IMR-90 (cell line): ENCODE data around the gene NMBR. TPM values are rescaled to one million over a fixed set of nuclear protein-coding genes. Genes with fewer than 3 reads are reported as not detected.

Experiments used
- ATAC-seq: fragments of 200-7000 bp; cut with Tn5 transposase; 2 replicates; pipeline ENCODE4 v1.9.1; 2020; ENCODE audit warnings: low read depth, mild to moderate bottlenecking, moderate library complexity
- BruUV-seq: library from RNA; stranded (reverse); fragments of 400-500 nt; replicated peaks from 2 replicates; lab custom pipeline; 2021; lab: Mats Ljungman, UMichigan
- CTCF ChIA-PET: fragments of 300-600 bp; formaldehyde crosslinking; extraction: SDS; loops from one replicate; lab custom pipeline; 2021; ENCODE audit warnings: antibody characterized with exemption; lab: Yijun Ruan, JAX
- POLR2A ChIA-PET: fragments of 300-600 bp; sonication (Branson Sonifier 250); formaldehyde crosslinking; loops from one replicate; lab custom pipeline; 2022; ENCODE audit warnings: antibody characterized with exemption; ENCODE audit not compliant: unreplicated experiment; lab: Charles Lee
- DNase-seq: peaks from one replicate; pipeline ENCODE4 v3.0.0; 2013
- H2AFZ ChIP-seq: replicated peaks from 2 replicates; pipeline ENCODE3; 2013; ENCODE audit warnings: low read length, mild to moderate bottlenecking; ENCODE audit not compliant: poor library complexity
- H2AK5ac ChIP-seq: 2 replicates; pipeline ENCODE4 v1.6.1; 2013; ENCODE audit warnings: low read depth, low read length, inconsistent platforms
- H2AK9ac ChIP-seq: replicated peaks from 2 replicates; pipeline ENCODE3; 2013; ENCODE audit warnings: mild to moderate bottlenecking, low read depth, low read length, moderate library complexity; ENCODE audit not compliant: poor library complexity
- H2BK120ac ChIP-seq: 2 replicates; pipeline ENCODE4 v1.6.1; 2013; ENCODE audit warnings: low read depth, low read length, inconsistent platforms
- H2BK15ac ChIP-seq: 3 replicates; pipeline ENCODE4 v1.6.1; 2013; ENCODE audit warnings: low read depth, low read length, inconsistent platforms
- H2BK20ac ChIP-seq: 2 replicates; pipeline ENCODE4 v1.6.1; 2013; ENCODE audit warnings: low read depth, mild to moderate bottlenecking, inconsistent platforms, low read length, moderate library complexity
- H2BK5ac ChIP-seq: 2 replicates; pipeline ENCODE4 v1.6.1; 2013; ENCODE audit warnings: mild to moderate bottlenecking, low read depth, low read length, inconsistent platforms; ENCODE audit not compliant: poor library complexity, severe bottlenecking
- H3K14ac ChIP-seq: replicated peaks from 2 replicates; pipeline ENCODE4 v1.6.1; 2013; ENCODE audit warnings: low read depth, low read length, inconsistent platforms
- H3K18ac ChIP-seq: 2 replicates; pipeline ENCODE4 v1.6.1; 2013; ENCODE audit warnings: low read depth, low read length, control low read depth
- H3K23ac ChIP-seq: 2 replicates; pipeline ENCODE4 v1.6.1; 2013; ENCODE audit warnings: low read depth, low read length, inconsistent platforms
- H3K27ac ChIP-seq: 2 replicates; pipeline ENCODE4 v1.5.1; 2013; ENCODE audit warnings: mild to moderate bottlenecking, control low read depth, low read length; ENCODE audit not compliant: insufficient read depth
- H3K27me3 ChIP-seq: 2 replicates; pipeline ENCODE4 v1.6.1; 2013; ENCODE audit warnings: low read length; ENCODE audit not compliant: control insufficient read depth, insufficient read depth
- H3K36me3 ChIP-seq: 2 replicates; pipeline ENCODE4 v1.6.1; 2013; ENCODE audit warnings: low read length, mixed read lengths; ENCODE audit not compliant: control insufficient read depth, insufficient read depth
- H3K4ac ChIP-seq: 2 replicates; pipeline ENCODE4 v1.6.1; 2013; ENCODE audit warnings: low read depth, low read length, inconsistent platforms
- H3K4me1 ChIP-seq: 2 replicates; pipeline ENCODE4 v1.6.1; 2013; ENCODE audit warnings: low read length, mixed read lengths; ENCODE audit not compliant: control insufficient read depth, insufficient read depth
- H3K4me2 ChIP-seq: 2 replicates; pipeline ENCODE4 v1.6.1; 2013; ENCODE audit warnings: low read depth, mild to moderate bottlenecking, control low read depth, low read length, moderate library complexity
- H3K4me3 ChIP-seq: 2 replicates; pipeline ENCODE4 v1.5.1; 2013; ENCODE audit warnings: low read depth, mild to moderate bottlenecking, control low read depth, low read length, moderate library complexity; ENCODE audit not compliant: insufficient read depth
- H3K56ac ChIP-seq: 2 replicates; pipeline ENCODE4 v1.6.1; 2013; ENCODE audit warnings: low read length, inconsistent platforms; ENCODE audit not compliant: insufficient read depth; ENCODE audit errors: extremely low read depth
- H3K79me1 ChIP-seq, 2 experiments: 2 replicates each; pipeline ENCODE4 v1.6.1; 2013; ENCODE audit warnings: low read length in 2 of 2, inconsistent platforms in 1 of 2, low read depth in 1 of 2
- H3K9ac ChIP-seq: 2 replicates; pipeline ENCODE4 v1.6.1; 2013; ENCODE audit warnings: low read depth, low read length, control low read depth
- H3K9me1 ChIP-seq: 2 replicates; pipeline ENCODE4 v1.6.1; 2013; ENCODE audit warnings: low read length, inconsistent platforms; ENCODE audit not compliant: insufficient read depth
- H3K9me3 ChIP-seq: 2 replicates; pipeline ENCODE4 v1.6.1; 2013; ENCODE audit warnings: low read length; ENCODE audit not compliant: control insufficient read depth, insufficient read depth
- H4K20me1 ChIP-seq: 2 replicates; pipeline ENCODE4 v1.6.1; 2013; ENCODE audit warnings: low read length, inconsistent platforms; ENCODE audit not compliant: insufficient read depth
- H4K5ac ChIP-seq: 2 replicates; pipeline ENCODE4 v1.6.1; 2013; ENCODE audit warnings: mild to moderate bottlenecking, low read depth, low read length, control low read depth
- H4K8ac ChIP-seq, 2 experiments: 2 replicates each; pipeline ENCODE4 v1.6.1; 2013; ENCODE audit warnings: low read depth in 2 of 2, low read length in 2 of 2, control low read depth in 1 of 2, inconsistent platforms in 1 of 2
- H4K91ac ChIP-seq: 2 replicates; pipeline ENCODE4 v1.6.1; 2013; ENCODE audit warnings: low read depth, low read length, inconsistent platforms; ENCODE audit not compliant: insufficient read depth
- BHLHE40 ChIP-seq: fragments of 150-350 bp; IDR thresholded peaks from 2 replicates; pipeline ENCODE4 v1.6.1; 2016; ENCODE audit warnings: mild to moderate bottlenecking, low read depth, low read length
- CEBPB ChIP-seq: IDR thresholded peaks from 2 replicates; pipeline ENCODE4 v1.6.1; 2012; ENCODE audit warnings: low read depth, low read length, improper control_type of control experiment
- CHD1 ChIP-seq: IDR thresholded peaks from 2 replicates; pipeline ENCODE4 v1.6.1; 2012; ENCODE audit warnings: low read depth, low read length, improper control_type of control experiment
- FOS ChIP-seq: fragments of 150-350 bp; IDR thresholded peaks from 2 replicates; pipeline ENCODE4 v1.6.1; 2016; ENCODE audit warnings: low read depth, low read length
- MAFK ChIP-seq: IDR thresholded peaks from 2 replicates; pipeline ENCODE4 v1.6.1; 2012; ENCODE audit warnings: low read depth, low read length, improper control_type of control experiment
- MAZ ChIP-seq: IDR thresholded peaks from 2 replicates; pipeline ENCODE4 v1.6.1; 2012; ENCODE audit warnings: low read depth, mild to moderate bottlenecking, low read length, improper control_type of control experiment, moderate library complexity, borderline replicate concordance
- MXI1 ChIP-seq: IDR thresholded peaks from 2 replicates; pipeline ENCODE4 v1.6.1; 2012; ENCODE audit warnings: low read depth, mild to moderate bottlenecking, low read length, moderate library complexity, borderline replicate concordance
- NFE2L2 ChIP-seq: fragments of 150-350 bp; IDR thresholded peaks from 2 replicates; pipeline ENCODE4 v1.6.1; 2016; ENCODE audit warnings: low read depth, mild to moderate bottlenecking, low read length
- POLR2A ChIP-seq: IDR thresholded peaks from 2 replicates; pipeline ENCODE4 v1.6.1; 2012; ENCODE audit warnings: mild to moderate bottlenecking, low read depth, low read length
- RAD21 ChIP-seq: IDR thresholded peaks from 2 replicates; pipeline ENCODE4 v1.6.1; 2012; ENCODE audit warnings: low read length, improper control_type of control experiment
- RCOR1 ChIP-seq: IDR thresholded peaks from 2 replicates; pipeline ENCODE4 v1.6.1; 2012; ENCODE audit warnings: mild to moderate bottlenecking, low read length, improper control_type of control experiment; ENCODE audit not compliant: insufficient replicate concordance
- RFX5 ChIP-seq: IDR thresholded peaks from 2 replicates; pipeline ENCODE4 v1.8.0; 2012; ENCODE audit warnings: low read depth, mild to moderate bottlenecking, low read length, moderate library complexity
- SMC3 ChIP-seq: fragments of 150-350 bp; IDR thresholded peaks from 2 replicates; pipeline ENCODE4 v1.6.1; 2016; ENCODE audit warnings: low read depth, mild to moderate bottlenecking, antibody characterized with exemption, low read length, moderate library complexity
- dilution Hi-C: fragments of 300-500 bp; cut with HindIII; formaldehyde crosslinking; loops from one replicate; pipeline ENCODE4 v1.14.3; 2018; ENCODE audit warnings: low sequenced_read_pairs; ENCODE audit not compliant: unreplicated experiment
- in situ Hi-C: fragments of 300-500 bp; cut with MboI; formaldehyde crosslinking; loops from 3 replicates; pipeline ENCODE4 v1.14.3; 2019; ENCODE audit warnings: low sequenced_read_pairs, inconsistent platforms, mixed read lengths
- intact Hi-C: fragments of 100-400 bp; cut with micrococcal nuclease; formaldehyde crosslinking; loops from 2 replicates; pipeline ENCODE4 v1.10.0; 2022
- polyA plus RNA-seq, 3 experiments: library from polyadenylated mRNA; depleted of rRNA; stranded (reverse); fragments of >200 nt; gene quantifications; 2 replicates each; pipeline ENCODE4 v1.2.3, GENCODE V29; 2012; ENCODE audit warnings: low replicate concordance in 1 of 3
- total RNA-seq: library from RNA; depleted of rRNA; stranded (reverse); fragments of >200 nt; gene quantifications from 2 replicates; pipeline ENCODE4 v1.2.3, GENCODE V29; 2012
- TF ChIP-seq, protein P1 (sequence below): fragments of 150-350 bp; IDR thresholded peaks from 2 replicates; pipeline ENCODE4 v1.6.1; 2016; ENCODE audit warnings: low read depth, mild to moderate bottlenecking, low read length, moderate library complexity, borderline replicate concordance
- TF ChIP-seq, protein P2 (sequence below): conservative IDR thresholded peaks from 2 replicates; pipeline ENCODE4 v1.5.1; 2012; ENCODE audit warnings: mild to moderate bottlenecking, low read depth, low read length, improper control_type of control experiment
- TF ChIP-seq, protein P3 (sequence below): fragments of 150-350 bp; IDR thresholded peaks from 2 replicates; pipeline ENCODE4 v1.6.1; 2017; ENCODE audit warnings: mild to moderate bottlenecking, antibody characterized with exemption, low read length, low read depth

The NMBR gene
- total and polyA plus RNA-seq, 2 of the 4 experiments (the other 2 are of a cell fraction): not detected

DNA sequence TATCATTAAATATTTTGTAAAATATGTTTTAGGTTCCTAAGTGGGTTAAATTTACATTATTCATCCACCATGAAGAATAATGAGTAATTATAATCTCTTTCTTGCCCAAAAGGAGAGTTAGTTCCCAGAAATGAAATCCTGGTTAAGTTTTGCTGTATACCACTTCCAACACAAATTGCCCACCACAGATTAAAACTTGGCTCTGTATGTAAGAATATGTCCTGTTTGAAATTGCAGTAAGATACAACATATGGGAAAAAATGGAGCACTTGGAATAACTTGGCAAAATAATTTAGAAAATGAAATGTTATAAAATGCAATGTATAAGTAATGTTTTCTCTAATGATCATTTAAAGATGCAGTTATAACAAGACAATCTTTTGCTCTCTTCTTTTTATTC, 78.5 kb downstream of the NMBR start:
- Histone ChIP-seq H3K56ac (no peak overlapping the region), H4K8ac (no peak overlapping the region), H2BK5ac (no peak overlapping the region), H3K14ac (no peak overlapping the region), H3K9me3 (no peaks in the 10 kb centered on the region), H3K23ac (no peak overlapping the region), H3K27ac (no peak overlapping the region), H3K79me1 (no peaks in the 10 kb centered on the region), H3K18ac (no peak overlapping the region), H3K4me1 (no peaks in the 10 kb centered on the region), H2AFZ (no peak overlapping the region), H2AK9ac (no peak overlapping the region), H4K20me1 (no peaks in the 10 kb centered on the region), H3K4ac (no peak overlapping the region), H4K5ac (no peak overlapping the region), H2BK20ac (no peak overlapping the region), H2BK120ac (no peak overlapping the region), H4K91ac (no peak overlapping the region), H3K9ac (no peak overlapping the region), H3K4me2 (no peak overlapping the region), H3K9me1 (no peaks in the 10 kb centered on the region), H3K27me3 (no peaks in the 10 kb centered on the region; the same call in 1 of the 2 replicates), H2AK5ac (no peak overlapping the region), H2BK15ac (no peak overlapping the region), H3K36me3 (no peaks in the 10 kb centered on the region), H3K4me3 (no peak overlapping the region)
- dilution Hi-C loops (no loop called here), intact Hi-C loops (no loop called here), in situ Hi-C loops (no loop called here)
- no TSS peak for BruUV-seq
- ChIA-PET CTCF (no interaction called here), POLR2A (no interaction called here)
- TF ChIP-seq RFX5 (no peak), POLR2A (no peak), CEBPB (no peak), NFE2L2 (no peak), RAD21 (no peak), MAZ (no peak), MAFK (no peak), MXI1 (no peak), BHLHE40 (no peak), SMC3 (no peak), FOS (no peak), CHD1 (no peak), RCOR1 (no peak)
- TF ChIP-seq, protein P1, sequence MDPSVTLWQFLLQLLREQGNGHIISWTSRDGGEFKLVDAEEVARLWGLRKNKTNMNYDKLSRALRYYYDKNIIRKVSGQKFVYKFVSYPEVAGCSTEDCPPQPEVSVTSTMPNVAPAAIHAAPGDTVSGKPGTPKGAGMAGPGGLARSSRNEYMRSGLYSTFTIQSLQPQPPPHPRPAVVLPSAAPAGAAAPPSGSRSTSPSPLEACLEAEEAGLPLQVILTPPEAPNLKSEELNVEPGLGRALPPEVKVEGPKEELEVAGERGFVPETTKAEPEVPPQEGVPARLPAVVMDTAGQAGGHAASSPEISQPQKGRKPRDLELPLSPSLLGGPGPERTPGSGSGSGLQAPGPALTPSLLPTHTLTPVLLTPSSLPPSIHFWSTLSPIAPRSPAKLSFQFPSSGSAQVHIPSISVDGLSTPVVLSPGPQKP: no peak
- TF ChIP-seq, protein P2, sequence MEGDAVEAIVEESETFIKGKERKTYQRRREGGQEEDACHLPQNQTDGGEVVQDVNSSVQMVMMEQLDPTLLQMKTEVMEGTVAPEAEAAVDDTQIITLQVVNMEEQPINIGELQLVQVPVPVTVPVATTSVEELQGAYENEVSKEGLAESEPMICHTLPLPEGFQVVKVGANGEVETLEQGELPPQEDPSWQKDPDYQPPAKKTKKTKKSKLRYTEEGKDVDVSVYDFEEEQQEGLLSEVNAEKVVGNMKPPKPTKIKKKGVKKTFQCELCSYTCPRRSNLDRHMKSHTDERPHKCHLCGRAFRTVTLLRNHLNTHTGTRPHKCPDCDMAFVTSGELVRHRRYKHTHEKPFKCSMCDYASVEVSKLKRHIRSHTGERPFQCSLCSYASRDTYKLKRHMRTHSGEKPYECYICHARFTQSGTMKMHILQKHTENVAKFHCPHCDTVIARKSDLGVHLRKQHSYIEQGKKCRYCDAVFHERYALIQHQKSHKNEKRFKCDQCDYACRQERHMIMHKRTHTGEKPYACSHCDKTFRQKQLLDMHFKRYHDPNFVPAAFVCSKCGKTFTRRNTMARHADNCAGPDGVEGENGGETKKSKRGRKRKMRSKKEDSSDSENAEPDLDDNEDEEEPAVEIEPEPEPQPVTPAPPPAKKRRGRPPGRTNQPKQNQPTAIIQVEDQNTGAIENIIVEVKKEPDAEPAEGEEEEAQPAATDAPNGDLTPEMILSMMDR: no peak
- TF ChIP-seq, protein P3, sequence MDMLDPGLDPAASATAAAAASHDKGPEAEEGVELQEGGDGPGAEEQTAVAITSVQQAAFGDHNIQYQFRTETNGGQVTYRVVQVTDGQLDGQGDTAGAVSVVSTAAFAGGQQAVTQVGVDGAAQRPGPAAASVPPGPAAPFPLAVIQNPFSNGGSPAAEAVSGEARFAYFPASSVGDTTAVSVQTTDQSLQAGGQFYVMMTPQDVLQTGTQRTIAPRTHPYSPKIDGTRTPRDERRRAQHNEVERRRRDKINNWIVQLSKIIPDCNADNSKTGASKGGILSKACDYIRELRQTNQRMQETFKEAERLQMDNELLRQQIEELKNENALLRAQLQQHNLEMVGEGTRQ: no peak
- ATAC-seq (no peak), DNase-seq (no peak)
